Right lobe of liver (tissue), 4 donors: ENCODE data around the gene POFUT2.

Source experiments
- POLR2A ChIP-seq: fragments of 450-650 bp; IDR thresholded peaks from one replicate; pipeline ENCODE4 v1.6.1; 2017; ENCODE audit warnings: antibody characterized with exemption, mild to moderate bottlenecking
- TF ChIP-seq, protein P1 (sequence below), 4 donors: fragments of 200-600 bp in 3 of 4; fragments of 450-650 bp in 1 of 4; IDR thresholded peaks; one replicate each; pipeline versions ENCODE4 v1.5.1 to v1.8.0; 2016 to 2022; ENCODE audit warnings: antibody characterized with exemption in 4 of 4, mild to moderate bottlenecking in 2 of 4
- donor health status: DM: no; HTN: no; CAD: no.
- donor health status: DM: no; HTN: no; CAD: no.
- donor health status: DM: no; HTN: yes; CAD: no.

DNA sequence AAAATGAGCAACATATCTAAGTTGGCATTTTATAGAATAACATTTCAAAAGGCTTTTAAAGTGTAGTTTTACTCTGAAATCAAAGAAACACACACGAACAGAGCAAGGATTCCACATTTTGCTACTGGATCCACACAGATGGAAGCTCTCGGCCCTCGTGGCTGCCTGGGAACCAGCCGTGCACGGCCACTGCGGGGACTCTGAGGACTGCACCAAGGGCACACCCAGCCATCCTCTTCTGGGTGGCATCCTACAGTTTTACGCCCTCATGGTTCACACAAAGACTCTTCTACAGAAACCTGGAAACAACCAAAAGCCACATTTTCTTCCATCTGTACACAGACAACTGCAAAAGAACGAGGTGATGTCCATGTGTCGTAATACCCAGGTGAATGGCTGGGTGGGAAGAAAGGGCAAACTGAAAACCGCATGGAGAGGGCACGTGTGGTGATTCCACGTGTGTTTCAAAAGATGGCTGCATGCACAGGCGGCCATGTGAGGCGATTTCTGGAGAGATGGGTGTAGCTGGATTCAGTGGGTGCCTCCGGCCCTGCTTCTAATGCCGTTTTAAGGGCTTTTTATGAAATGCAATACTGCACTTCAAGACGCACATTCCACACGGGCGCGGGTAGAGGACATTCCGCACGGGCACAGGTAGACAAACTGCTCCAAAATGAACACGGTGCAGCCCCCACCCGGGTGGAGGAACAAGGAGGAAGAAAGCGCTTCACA, 8.1 kb downstream of the POFUT2 start:
- TF ChIP-seq, protein P1, sequence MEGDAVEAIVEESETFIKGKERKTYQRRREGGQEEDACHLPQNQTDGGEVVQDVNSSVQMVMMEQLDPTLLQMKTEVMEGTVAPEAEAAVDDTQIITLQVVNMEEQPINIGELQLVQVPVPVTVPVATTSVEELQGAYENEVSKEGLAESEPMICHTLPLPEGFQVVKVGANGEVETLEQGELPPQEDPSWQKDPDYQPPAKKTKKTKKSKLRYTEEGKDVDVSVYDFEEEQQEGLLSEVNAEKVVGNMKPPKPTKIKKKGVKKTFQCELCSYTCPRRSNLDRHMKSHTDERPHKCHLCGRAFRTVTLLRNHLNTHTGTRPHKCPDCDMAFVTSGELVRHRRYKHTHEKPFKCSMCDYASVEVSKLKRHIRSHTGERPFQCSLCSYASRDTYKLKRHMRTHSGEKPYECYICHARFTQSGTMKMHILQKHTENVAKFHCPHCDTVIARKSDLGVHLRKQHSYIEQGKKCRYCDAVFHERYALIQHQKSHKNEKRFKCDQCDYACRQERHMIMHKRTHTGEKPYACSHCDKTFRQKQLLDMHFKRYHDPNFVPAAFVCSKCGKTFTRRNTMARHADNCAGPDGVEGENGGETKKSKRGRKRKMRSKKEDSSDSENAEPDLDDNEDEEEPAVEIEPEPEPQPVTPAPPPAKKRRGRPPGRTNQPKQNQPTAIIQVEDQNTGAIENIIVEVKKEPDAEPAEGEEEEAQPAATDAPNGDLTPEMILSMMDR (IDR thresholded peaks at IDR 0.05): no peak
- TF ChIP-seq POLR2A: no peak
